K562 (cell line): ENCODE results near the gene ZBTB20. TPM values are rescaled to one million over a fixed set of nuclear protein-coding genes. Genes with fewer than 3 reads are reported as not detected.

ENCODE experiments used
- ATAC-seq: fragments of 200-7000 bp; cut with Tn5 transposase; 3 replicates; pipeline ENCODE4 v1.9.1; 2020; ENCODE audit warnings: moderate library complexity
- BruUV-seq: library from RNA; stranded (reverse); fragments of 400-500 nt; replicated peaks from 2 replicates; lab custom pipeline; 2021; lab: Mats Ljungman, UMichigan
- CTCF ChIA-PET: fragments of 300-600 bp; formaldehyde crosslinking; extraction: SDS; loops from one replicate; lab custom pipeline; 2021; ENCODE audit warnings: low intra/inter-chr PET ratio; lab: Yijun Ruan, JAX
- POLR2A ChIA-PET: fragments of 300-600, 350-650 bp; sonication (Branson Sonifier 250); formaldehyde crosslinking; extraction: SDS; loops from one replicate; lab custom pipeline; 2021; ENCODE audit warnings: antibody characterized with exemption, inconsistent platforms; lab: Yijun Ruan, JAX
- DNase-seq, 4 experiments: peaks; one replicate each; pipeline versions ENCODE4 v3.0.0 to v3.0.0-alpha.2; 2011 to 2018; ENCODE audit warnings: low spot score in 3 of 4, mixed read lengths in 3 of 4; ENCODE audit errors: extremely low read depth in 1 of 4
- FAIRE-seq: peaks from 2 replicates; lab custom pipeline; 2011; peaks lifted over from hg19 to GRCh38; lab: Jason Lieb, UNC
- H2AFZ ChIP-seq: 2 replicates; pipeline ENCODE4 v1.6.0; 2011; ENCODE audit warnings: low read depth, low read length, control low read depth, inconsistent platforms
- H3K27ac ChIP-seq: fragments of 200-600 bp; 3 replicates; pipeline ENCODE4 v1.8.0; 2011; ENCODE audit warnings: low read depth, mild to moderate bottlenecking, control low read depth, inconsistent platforms, low read length, moderate library complexity, mixed read lengths; ENCODE audit errors: extremely low read depth
- H3K27me3 ChIP-seq, 2 experiments: fragments of 300-600 bp in 1 of 2; 2 replicates in 1 of 2; 3 replicates in 1 of 2; pipeline versions ENCODE4 v1.6.0 to v1.8.0; 2011; ENCODE audit warnings: inconsistent platforms in 2 of 2, low read length in 2 of 2, mild to moderate bottlenecking in 1 of 2, mixed read lengths in 1 of 2, moderate library complexity in 1 of 2; ENCODE audit not compliant: control insufficient read depth in 2 of 2, insufficient read depth in 2 of 2
- H3K36me3 ChIP-seq: fragments of 300-600 bp; 3 replicates; pipeline ENCODE4 v1.8.0; 2011; ENCODE audit warnings: mild to moderate bottlenecking, low read length, inconsistent platforms; ENCODE audit not compliant: control insufficient read depth, insufficient read depth
- H3K4me1 ChIP-seq, 2 experiments: fragments of 200-600 bp in 1 of 2; replicated peaks in 1 of 2; 2 replicates in 1 of 2; 3 replicates in 1 of 2; pipeline versions ENCODE4 v1.5.1 to v1.8.0; 2011; ENCODE audit warnings: inconsistent platforms in 2 of 2, low read length in 2 of 2, mild to moderate bottlenecking in 1 of 2, mixed read lengths in 1 of 2, moderate library complexity in 1 of 2; ENCODE audit not compliant: control insufficient read depth in 2 of 2, insufficient read depth in 2 of 2
- H3K4me2 ChIP-seq: 2 replicates; pipeline ENCODE4 v1.6.1; 2011; ENCODE audit warnings: low read length, control low read depth, inconsistent platforms, mixed read lengths; ENCODE audit not compliant: insufficient read depth
- H3K4me3 ChIP-seq: fragments of 200-600 bp; sonication (generic), shearing (Covaris generic); 2 replicates; pipeline ENCODE4 v1.5.1; 2016; ENCODE audit warnings: control low read depth, inconsistent platforms
- H3K79me2 ChIP-seq: fragments of 200-600 bp; 3 replicates; pipeline ENCODE4 v1.8.0; 2011; ENCODE audit warnings: low read length, inconsistent platforms; ENCODE audit not compliant: control insufficient read depth, insufficient read depth
- H3K9ac ChIP-seq, 2 experiments: 2 replicates each; pipeline versions ENCODE4 v1.6.0 to v1.6.1; 2011; ENCODE audit warnings: low read depth in 2 of 2, low read length in 2 of 2, control low read depth in 1 of 2, inconsistent platforms in 1 of 2, mild to moderate bottlenecking in 1 of 2, mixed read lengths in 1 of 2; ENCODE audit not compliant: insufficient read depth in 1 of 2
- H3K9me1 ChIP-seq: one replicate; pipeline ENCODE4 v1.6.0; 2011; ENCODE audit warnings: inconsistent platforms, mild to moderate bottlenecking, low read length, moderate library complexity; ENCODE audit not compliant: control insufficient read depth, insufficient read depth
- H3K9me3 ChIP-seq: replicated peaks from 2 replicates; pipeline ENCODE4 v1.5.1; 2011; ENCODE audit warnings: low read depth, low read length, inconsistent platforms; ENCODE audit not compliant: control insufficient read depth, insufficient read depth
- H4K20me1 ChIP-seq: replicated peaks from 2 replicates; pipeline ENCODE4 v1.6.1; 2011; ENCODE audit warnings: low read length, inconsistent platforms, mixed read lengths; ENCODE audit not compliant: control insufficient read depth, insufficient read depth
- FIP1L1 ChIP-seq: fragments of 200-400 bp; formaldehyde crosslinking; IDR thresholded peaks from 2 replicates; pipeline ENCODE4 v1.6.1; 2018; ENCODE audit warnings: mild to moderate bottlenecking, low read depth, low read length; ENCODE audit not compliant: poor library complexity, severe bottlenecking
- RERE ChIP-seq: sonication (generic); formaldehyde crosslinking; IDR thresholded peaks from 2 replicates; pipeline ENCODE4 v1.8.0; 2023; ENCODE audit warnings: missing genetic modification reagents, mild to moderate bottlenecking, borderline replicate concordance
- SNAPC5 ChIP-seq: fragments of 250-450 bp; sonication (Bioruptor Pico); IDR thresholded peaks from 2 replicates; pipeline ENCODE4 v1.8.0; 2021; ENCODE audit warnings: moderate library complexity, mild to moderate bottlenecking, inconsistent platforms
- STAT6 ChIP-seq: sonication (generic); formaldehyde crosslinking; IDR thresholded peaks from 2 replicates; pipeline ENCODE4 v1.8.1; 2023; ENCODE audit warnings: mild to moderate bottlenecking, missing genetic modification reagents
- TARDBP ChIP-seq: fragments of 450-650 bp; IDR thresholded peaks from 2 replicates; pipeline ENCODE4 v1.6.1; 2016
- TCF7 ChIP-seq: sonication (generic); IDR thresholded peaks from 2 replicates; pipeline ENCODE4 v1.6.1; 2016; ENCODE audit warnings: antibody characterized with exemption, borderline replicate concordance
- ZBED1 ChIP-seq: IDR thresholded peaks from 2 replicates; pipeline ENCODE4 v1.6.1; 2014
- ZMIZ1 ChIP-seq, 2 experiments: fragments of 150-350 bp in 1 of 2; IDR thresholded peaks; 2 replicates each; pipeline ENCODE4 v1.6.1; 2012 to 2016; ENCODE audit warnings: low read depth in 2 of 2, low read length in 2 of 2, mild to moderate bottlenecking in 1 of 2, moderate library complexity in 1 of 2
- ZNF212 ChIP-seq: fragments of 450-650 bp; formaldehyde crosslinking; IDR thresholded peaks from 2 replicates; pipeline ENCODE4 v1.4.0; 2020; ENCODE audit warnings: mild to moderate bottlenecking
- WGBS: fragments of 100-300 bp; shearing (Covaris generic); methylation state at CpG from one replicate; pipeline ENCODE4 v1.1.6; 2016; ENCODE audit warnings: low coverage, mixed read lengths; ENCODE audit not compliant: insufficient coverage; ENCODE audit errors: missing lambda C conversion rate; 5-methylcytosine and 5-hydroxymethylcytosine counted together
- in situ Hi-C: fragments of 300-500 bp; cut with MboI; formaldehyde crosslinking; loops from 4 replicates; pipeline ENCODE4 v1.15.0; 2018; ENCODE audit warnings: inconsistent platforms, mixed read lengths
- intact Hi-C: fragments of 100-400 bp; cut with micrococcal nuclease; formaldehyde crosslinking; loops from 2 replicates; pipeline ENCODE4 v1.14.2; 2022
- polyA plus RNA-seq, 8 experiments: library from polyadenylated mRNA; depleted of rRNA in 4 of 8; stranded (reverse) in 5 of 8; unstranded in 3 of 8; fragments of >200 nt; fragmentation: Nextera tagmentation in 2 of 8; fragmentation: Illumina TruSeq in 1 of 8; extraction: Ambion mirVana in 2 of 8; extraction: Trizol in 1 of 8; gene quantifications; 2 replicates each; pipeline versions ENCODE4 v1.2.1 to v1.2.3, GENCODE V29; 2011 to 2014; ENCODE audit warnings: inconsistent platforms in 1 of 8, missing spikeins in 1 of 8
- total RNA-seq, 7 experiments: library from RNA; depleted of rRNA in 6 of 7; stranded (reverse); fragments of >200 nt in 6 of 7; fragmentation: Illumina TruSeq in 2 of 7; extraction: Trizol in 2 of 7; gene quantifications; 2 replicates each; pipeline versions ENCODE4 v1.2.1 to v1.2.3, GENCODE V29; 2011 to 2021; ENCODE audit warnings: low replicate concordance in 1 of 7

The ZBTB20 gene
- total and polyA plus RNA-seq, 9 of the 15 experiments (the other 6 are each of a cell fraction or from before 2014, with no cell fraction given): 0.17 to 1.7 (median 0.45) TPM

GRCh38 chr3:114571363-114571762 lies 575.7 kb downstream of the ZBTB20 start:
- ChIA-PET CTCF (no interaction called here), POLR2A (no interaction called here)
- Histone ChIP-seq H3K27me3 (no peaks in the 10 kb centered on the region), H3K9me3 (no peaks in the 10 kb centered on the region), H3K36me3 (no peaks in the 10 kb centered on the region), H3K79me2 (no peaks in the 10 kb centered on the region), H3K4me1 (no peaks in the 10 kb centered on the region), H2AFZ (no peak overlapping the region), H3K9ac (no peak overlapping the region), H3K4me2 (no peak overlapping the region), H3K4me3 (no peak overlapping the region), H3K9me1 (no peaks in the 10 kb centered on the region), H4K20me1 (no peaks in the 10 kb centered on the region), H3K27ac (no peak overlapping the region)
- DNase-seq (no peak), FAIRE-seq (no peak), ATAC-seq (no peak)
- intact Hi-C loops (no loop called here), in situ Hi-C loops (no loop called here)
- no TSS peak for BruUV-seq
- WGBS: 0% methylated on average over 1 of the region's 3 CpGs
- TF ChIP-seq STAT6 (CRISPR knock-in tag) (no peak), TARDBP (no peak), ZNF212 (CRISPR knock-in tag) (no peak), ZBED1 (no peak), TCF7 (no peak), ZMIZ1 (IDR thresholded peaks at IDR 0.05; ENCODE audit: low read depth in 2 of 2, low read length in 2 of 2) (no peak), FIP1L1 (no peak), RERE (CRISPR knock-in tag) (no peak), SNAPC5 (CRISPR knock-in tag) (no peak)
